CD4-positive, alpha-beta T cell treated with Interleukin-4 for 1 hour (primary cell): ENCODE measurements around the gene MAOA.
"Not testable (repeated sequence)": the region's sequence is repeated elsewhere in the genome, so short reads cannot be mapped to it uniquely, and the experiment has no call there.

Experiments used
- DNase-seq, 2 donors: peaks; one replicate each; pipeline ENCODE4 v3.0.0-alpha.2; 2020 to 2022

MAOA gene

GRCh38 chrX:43718546-43718945 lies 62.4 kb downstream of the MAOA start:
- DNase-seq = no peak

- DNase-seq = no peak
Measured at GRCh38 chrX:43718956-43719355, 62.9 kb downstream of the MAOA start.

DNA sequence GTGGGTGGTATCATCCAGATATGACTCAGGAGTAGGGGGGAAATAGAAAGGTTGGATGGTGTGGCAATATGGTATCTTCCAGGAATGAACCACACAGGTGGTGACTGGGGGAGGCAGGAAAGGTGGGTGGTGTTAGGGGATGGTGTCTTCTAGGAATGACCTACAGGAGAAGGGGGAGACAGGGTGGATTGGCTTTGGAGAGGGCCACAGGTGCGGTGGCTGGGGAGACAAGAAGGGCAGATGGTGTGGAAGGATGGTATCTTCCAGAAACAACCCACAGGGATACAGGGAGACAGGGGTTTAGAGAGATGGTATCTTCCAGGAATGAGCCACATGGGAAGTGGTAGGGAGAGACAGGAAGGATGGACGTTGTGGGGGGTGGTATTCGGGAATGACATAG lies 64.0 kb downstream of the MAOA start:
- DNase-seq = no peak

GRCh38 chrX:43720961-43721360 lies 64.9 kb downstream of the MAOA start:
- DNase-seq = no peak

DNA sequence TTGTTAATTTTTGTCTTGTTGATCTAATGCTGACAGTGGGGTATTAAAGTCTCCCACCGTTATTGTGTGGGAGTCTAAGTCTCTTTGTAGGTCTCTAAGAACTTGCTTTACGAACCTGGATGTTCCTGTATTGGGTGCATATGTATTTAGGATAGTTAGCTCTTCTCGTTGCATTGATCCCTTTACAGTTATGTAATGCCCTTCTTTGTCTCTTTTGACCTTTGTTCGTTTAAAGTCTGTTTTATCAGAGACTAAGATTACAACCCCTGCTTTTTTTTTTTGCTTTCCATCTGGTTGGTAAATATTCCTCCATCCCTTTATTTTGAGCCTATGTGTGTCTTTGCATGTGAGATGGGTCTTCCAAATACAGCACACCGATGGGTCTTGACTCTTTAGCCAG lies 69.1 kb downstream of the MAOA start:
- not testable (repeated sequence) for DNase-seq

GRCh38 chrX:43727254-43727653 lies 71.2 kb downstream of the MAOA start:
- not testable (repeated sequence) for DNase-seq

DNA sequence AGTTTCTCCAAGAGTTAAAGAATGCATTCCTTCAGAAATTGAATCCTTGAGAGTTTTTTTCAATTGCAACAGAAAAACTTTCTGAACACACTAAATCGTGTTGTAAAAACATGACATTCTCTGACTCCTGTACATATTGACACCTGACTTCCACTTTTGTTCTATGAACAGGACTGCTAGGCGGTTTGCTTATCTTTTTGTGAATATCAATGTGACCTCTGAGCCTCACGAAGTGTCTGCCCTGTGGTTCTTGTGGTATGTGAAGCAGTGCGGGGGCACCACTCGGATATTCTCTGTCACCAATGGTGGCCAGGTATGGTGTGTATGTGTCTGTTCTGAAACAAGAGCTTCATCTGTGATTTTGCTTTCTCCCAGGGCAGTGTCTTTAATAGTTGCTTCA lies 71.9 kb downstream of the MAOA start:
- DNase-seq = no peak

DNA sequence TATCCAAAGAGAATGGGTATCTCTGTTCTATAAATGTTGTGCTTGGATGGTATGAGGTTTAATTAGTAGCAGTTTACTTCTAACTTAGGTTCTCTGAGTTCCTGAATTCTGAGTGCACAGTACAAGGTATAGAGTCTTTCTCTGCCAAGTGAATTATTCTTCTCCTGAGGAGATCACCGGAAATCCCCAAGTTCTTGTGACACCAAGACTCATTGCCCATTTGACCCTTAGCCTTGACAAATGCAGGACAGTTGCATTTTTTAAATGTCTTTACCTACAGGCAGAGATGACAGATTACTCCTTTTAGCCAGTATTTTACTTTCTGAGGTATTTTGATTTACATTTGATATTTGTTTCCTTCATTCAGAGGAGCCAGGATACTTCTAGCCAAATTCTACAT lies 72.9 kb downstream of the MAOA start:
- no peak for DNase-seq

GRCh38 chrX:43731086-43731485 lies 75.0 kb downstream of the MAOA start:
- DNase-seq = no peak

GRCh38 chrX:43733699-43734098 lies 77.6 kb downstream of the MAOA start:
- DNase-seq = no peak

GRCh38 chrX:43734444-43734843 lies 78.3 kb downstream of the MAOA start:
- no peak for DNase-seq

GRCh38 chrX:43735534-43735933 lies 79.4 kb downstream of the MAOA start:
- no peak for DNase-seq

- DNase-seq = no peak
Measured at GRCh38 chrX:43735957-43736356, 79.9 kb downstream of the MAOA start.

DNA sequence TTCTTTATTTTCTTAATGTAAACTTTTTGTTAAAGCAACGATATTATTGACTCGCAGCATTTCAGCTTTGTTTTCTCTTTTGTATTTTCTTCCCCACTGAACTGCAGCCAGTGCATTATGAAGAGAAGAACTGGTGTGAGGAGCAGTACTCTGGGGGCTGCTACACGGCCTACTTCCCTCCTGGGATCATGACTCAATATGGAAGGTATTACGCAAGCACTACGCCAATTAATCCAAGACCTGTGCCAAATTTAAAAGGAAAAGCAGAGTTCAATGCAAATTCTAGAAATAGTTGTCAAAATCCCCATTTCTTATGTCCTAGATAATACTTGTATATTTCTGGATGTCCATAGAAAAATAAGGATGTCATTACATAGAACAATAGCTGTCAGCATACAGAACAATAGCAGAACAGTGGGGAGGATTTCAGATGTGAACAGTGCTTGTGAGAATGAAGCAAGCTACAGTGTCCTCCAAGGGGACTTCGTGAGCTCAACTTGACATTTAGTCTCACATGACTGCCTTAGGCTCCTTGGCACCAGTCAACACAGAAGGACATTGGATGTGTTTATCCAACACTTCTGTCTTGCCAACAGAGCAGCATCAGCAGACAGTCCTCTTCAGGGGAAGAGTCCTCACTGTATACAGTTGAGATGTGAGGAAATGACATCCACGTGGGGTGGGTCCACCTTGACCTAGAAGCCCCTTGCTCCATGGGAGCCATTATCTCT lies 85.9 kb downstream of the MAOA start:
- no peak for DNase-seq

- no peak for DNase-seq
Measured at GRCh38 chrX:43743100-43743822, 87.2 kb downstream of the MAOA start.

DNA sequence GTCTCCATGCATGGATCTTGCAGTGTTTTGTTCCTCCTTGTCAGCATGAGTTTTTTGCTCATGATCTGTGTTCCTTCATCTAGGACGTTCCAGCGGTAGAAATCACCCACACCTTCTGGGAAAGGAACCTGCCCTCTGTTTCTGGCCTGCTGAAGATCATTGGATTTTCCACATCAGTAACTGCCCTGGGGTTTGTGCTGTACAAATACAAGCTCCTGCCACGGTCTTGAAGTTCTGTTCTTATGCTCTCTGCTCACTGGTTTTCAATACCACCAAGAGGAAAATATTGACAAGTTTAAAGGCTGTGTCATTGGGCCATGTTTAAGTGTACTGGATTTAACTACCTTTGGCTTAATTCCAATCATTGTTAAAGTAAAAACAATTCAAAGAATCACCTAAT lies 88.2 kb downstream of the MAOA start:
- no peak for DNase-seq

DNA sequence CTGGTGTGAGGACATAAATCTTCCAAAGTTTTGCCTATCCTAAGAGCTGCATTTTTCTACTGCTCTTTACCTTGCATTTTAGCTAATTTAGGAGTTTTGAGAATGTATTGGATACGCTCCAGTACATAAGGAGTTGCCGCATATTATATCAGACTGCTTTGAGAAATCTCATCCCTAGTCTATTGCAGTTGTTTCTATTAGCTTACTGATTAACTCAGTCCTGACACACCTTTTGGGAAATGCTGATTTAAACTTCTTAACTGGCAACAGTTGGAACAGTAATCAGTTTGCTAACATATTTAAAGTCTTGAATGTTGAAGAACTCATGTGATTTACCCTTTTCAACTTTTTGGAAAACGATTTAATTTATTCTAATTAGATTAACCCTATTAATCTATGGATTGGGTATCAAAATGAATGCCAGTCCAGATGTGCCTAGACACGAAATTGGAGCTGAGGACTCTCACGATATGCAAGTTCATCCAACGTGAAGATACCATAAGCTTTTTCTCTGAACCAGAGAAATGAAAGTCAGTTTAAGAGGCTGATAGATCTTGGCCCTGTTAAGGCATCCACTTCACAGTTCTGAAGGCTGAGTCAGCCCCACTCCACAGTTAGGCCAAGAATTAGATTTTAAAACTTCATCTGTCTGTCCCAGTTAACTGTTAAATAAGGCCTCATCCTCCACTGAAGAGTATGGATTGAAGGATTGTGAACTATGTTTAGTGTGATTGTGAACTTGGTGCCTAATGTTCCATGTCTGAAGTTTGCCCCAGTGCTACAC lies 90.0 kb downstream of the MAOA start:
- no peak for DNase-seq

- no peak for DNase-seq
Measured at GRCh38 chrX:43747476-43747875, 91.4 kb downstream of the MAOA start.

DNA sequence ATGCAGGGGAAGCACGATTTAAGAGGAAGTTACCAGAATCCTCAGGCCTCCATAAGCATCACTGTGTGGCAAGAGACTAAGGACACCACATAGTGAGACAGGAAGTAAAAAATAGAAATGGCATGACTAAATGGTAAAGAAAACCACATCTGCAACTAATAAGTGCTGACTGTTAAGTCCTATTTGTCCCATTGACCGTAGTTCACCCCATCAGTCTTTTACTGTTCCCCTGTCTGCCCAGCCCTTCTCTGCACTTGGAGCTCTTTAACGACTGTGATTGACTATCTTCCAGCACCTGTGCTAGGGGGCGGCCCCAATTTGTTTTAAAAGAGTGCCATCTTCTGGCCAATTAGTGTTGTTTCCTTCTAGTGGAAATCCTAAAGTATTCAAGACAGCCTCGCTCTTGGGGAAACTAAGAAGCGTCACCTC lies 94.2 kb downstream of the MAOA start:
- DNase-seq = peak; percentile 49 to 60

DNA sequence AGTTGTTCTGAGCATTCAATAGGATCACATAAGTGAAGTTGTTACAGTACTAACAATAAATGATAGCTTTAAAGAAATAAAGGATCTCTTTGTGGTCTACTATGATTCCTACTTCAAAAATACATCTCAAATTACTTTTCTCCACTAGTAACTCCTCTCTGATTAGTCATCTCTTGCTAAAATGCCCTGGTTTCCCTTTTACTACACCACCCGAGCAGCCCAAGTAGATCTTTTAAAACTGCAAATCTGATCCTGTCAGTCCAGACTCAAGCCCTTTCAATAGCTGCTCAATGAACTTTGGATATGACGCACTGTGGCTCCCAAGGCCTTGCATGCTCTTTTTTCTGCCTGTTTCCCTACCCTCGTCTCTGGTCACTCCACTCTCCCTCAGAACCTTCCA lies 97.5 kb downstream of the MAOA start:
- no peak for DNase-seq

DNA sequence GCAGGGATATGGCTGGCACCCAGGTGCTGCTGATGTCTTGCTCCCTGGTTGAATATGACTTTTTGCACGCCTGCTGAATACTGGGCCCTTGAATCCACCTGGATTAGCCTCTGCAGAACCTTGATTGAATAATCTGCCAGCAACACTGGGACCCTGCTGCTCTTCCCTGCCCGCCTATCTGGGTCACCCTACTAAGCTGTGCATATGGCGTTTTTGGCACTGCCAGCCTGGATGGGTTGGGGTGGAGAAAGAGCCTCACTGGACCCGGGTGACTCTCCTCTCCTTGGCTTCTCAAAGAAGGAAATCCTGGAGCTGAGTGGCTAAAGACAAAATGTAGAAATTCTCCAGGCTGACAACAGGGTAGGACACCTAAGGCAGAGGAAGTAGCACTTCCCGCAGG lies 100.0 kb downstream of the MAOA start:
- DNase-seq = no peak

DNA sequence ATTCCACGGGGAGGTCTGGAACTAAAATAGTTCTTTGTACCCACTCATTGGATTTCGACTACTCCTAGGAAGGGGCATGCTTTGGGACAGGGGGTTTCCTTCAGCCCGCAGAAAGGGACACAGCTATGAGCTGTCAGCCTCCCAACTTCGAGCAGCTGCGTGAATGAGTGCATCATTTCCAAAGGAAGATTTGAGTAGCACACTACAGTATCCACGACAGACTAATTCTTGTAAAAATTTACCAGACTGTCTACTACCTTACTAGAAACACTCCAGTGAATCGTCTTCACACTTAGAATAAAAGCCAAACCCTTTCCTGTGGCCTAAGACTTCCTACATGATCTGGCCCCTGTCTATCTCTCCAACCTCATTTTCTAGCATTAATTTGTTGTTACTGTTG lies 101.9 kb downstream of the MAOA start:
- no peak for DNase-seq

GRCh38 chrX:43785930-43786591 lies 130.0 kb downstream of the MAOA start:
- no peak for DNase-seq
